HG03378 (cell line): Measurements from ENCODE around the gene ODAD4.
"Not testable (repeated sequence)": the region's sequence is repeated elsewhere in the genome, so short reads cannot be mapped to it uniquely, and the experiment has no call there.

Experiments used
- ATAC-seq: cut with Tn5 transposase; IDR thresholded peaks from one replicate; pipeline ENCODE4 v1.9.1; 2021; ENCODE audit warnings: mild to moderate bottlenecking, moderate library complexity; ENCODE audit not compliant: unreplicated experiment

The ODAD4 gene

GRCh38 chr17:41910701-41911391 is 19.6 kb upstream of the ODAD4 start:
- no peak for ATAC-seq

- no peak for ATAC-seq
Observed at GRCh38 chr17:41912925-41913324, 17.5 kb upstream of the ODAD4 start.

GRCh38 chr17:41913798-41914197 is 16.6 kb upstream of the ODAD4 start:
- ATAC-seq, result no peak

- ATAC-seq, result no peak
Observed at GRCh38 chr17:41914358-41914766, 16.1 kb upstream of the ODAD4 start.

- no peak for ATAC-seq
Observed at GRCh38 chr17:41915020-41915419, 15.4 kb upstream of the ODAD4 start.

DNA sequence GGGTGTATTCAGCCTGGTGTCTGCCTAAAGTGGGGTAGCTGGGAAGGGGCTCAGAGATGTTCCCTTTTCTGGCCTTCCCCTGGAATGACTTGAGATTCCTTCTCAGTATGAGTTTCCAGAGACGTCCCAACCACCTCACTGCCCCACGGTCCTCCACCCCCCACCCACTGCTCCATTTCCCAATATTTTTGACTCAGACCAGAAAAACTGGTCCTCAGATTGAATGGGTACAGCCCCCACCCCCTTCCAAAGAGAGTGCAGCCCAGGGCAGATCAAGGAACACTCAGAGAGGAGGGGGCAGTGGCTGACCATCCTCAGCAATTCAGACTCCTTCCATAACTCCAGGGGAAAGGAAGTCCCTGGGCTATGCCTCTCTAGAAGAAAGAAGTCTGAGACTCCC is 14.9 kb upstream of the ODAD4 start:
- ATAC-seq, result no peak

DNA sequence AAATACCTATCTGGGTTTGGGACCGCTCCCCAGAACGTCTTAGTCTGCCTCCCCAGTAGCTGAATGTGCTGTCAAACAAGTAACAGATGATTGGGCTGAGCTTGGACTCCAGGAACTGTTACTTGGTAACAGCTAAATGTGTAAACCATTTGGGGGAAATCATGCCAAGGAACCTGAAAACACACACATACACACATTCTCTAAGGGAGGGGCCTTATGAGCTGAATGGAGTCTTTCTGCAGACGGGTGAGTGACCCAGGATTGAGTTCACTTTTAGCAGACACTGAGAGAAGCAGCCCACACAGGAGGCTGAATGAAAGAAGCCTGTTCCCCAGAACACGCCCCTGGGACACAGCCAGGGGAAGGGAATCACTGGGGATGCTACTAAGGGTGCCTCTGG is 13.2 kb upstream of the ODAD4 start:
- ATAC-seq, result no peak

DNA sequence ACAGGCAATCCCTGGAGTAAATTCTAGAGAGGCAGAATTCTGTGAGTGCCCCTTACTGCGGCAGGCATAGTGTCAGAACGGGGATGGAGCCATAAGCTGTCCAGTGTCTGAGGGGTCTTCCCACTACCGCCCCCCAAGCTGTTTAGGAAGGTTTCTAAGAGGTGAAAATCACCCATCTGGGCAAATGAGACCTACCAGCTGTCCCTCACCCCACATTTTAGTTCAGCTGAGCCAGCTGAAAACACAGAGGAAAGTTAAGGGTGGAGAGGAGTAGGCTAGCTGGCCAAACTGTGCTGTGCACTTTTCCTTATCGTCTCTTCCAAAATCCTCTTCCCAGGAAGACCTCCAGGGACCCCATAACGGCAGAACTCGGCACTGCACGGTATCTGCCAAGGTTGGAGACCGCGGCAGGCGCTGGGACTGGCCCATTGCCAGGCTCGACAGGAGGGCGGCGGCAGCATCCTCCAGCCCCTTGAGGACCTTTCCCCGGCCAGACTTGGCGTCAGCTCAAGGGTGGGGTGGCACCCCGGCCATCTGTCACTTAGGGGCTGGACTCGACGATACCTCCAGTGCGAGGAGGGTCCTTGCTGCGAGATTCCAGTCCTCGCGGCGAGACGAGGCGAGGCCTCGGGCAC is 12.6 kb upstream of the ODAD4 start:
- peak; percentile 12 for ATAC-seq

DNA sequence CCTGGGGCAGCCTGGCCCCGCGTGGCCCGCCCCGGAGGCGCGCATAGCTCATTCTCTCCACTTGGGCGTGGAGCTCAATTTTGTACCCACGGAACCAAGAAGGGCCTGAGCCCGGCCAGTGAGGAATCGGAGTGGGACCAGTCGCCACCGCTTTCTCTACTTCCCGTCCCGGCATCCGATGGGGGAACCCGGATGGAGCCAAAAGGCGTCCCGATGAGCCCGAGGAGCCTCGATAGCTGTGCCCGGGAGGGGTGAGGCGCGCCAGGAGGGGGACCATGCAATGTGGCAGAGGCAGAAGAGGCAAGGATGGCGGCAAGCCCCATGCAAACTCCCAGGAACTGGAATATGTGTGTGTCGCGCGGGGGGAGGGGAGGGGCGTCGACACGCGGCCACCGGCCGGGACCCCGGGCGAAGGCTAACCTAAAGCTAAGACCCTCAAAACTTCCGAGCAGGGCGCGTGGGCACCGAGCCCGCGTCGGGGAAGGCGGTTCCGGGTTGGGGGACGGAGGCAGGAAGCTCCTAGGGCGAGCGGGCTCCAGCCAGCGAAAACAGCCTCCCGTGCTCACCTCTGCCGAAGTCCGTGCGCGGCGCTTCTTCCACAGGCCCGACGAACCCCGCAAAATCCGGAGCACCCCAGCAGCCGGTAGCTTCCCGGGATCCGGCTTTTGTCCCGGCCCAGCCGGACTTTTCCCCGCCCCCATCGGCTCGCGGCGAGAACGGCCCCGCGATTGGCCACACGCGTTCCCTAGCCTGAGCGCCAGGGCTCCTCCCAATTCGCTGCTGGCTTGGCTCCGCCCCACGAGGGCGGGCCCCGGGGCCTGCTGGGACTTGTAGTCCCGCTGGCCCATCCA is 11.9 kb upstream of the ODAD4 start, which contains the start of gene ACLY:
Gene ACLY (minus strand): TSS at position 638 of the 851 bp plus-strand sequence. CDS start 5,078 bp downstream, outside the sequence.
- peak; percentile 53 for ATAC-seq

DNA sequence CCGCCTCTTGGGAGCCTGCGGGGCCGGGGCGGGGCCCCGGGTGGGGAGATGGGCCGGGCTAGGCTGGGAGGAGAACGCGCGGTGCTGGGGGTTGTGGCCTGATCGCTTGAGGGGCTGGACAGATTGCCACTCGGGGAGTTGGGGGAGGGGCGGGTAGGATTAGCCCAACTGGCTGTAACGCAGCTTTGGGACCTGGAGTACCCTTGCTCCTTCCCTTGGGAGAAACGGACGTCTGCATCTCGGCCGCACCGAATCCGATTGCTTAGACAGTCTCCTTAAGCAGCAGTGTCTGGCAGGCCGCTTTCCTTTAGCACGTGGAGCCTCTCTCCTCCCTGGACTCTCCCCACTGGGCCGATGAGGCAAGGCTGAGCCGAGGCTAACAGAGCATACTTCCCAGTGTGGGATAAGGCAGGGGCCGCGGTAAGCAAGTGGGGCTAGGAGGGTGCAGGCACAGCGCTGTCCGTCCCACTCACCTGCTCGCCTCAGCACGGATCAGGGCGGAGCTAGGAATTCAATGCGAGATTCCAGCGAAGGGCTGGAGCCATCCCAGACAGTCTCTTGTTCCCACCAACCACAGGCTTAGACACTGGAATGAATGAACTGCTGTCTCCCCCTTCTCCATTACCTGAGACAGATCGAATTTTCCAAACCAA is 11.1 kb upstream of the ODAD4 start:
- ATAC-seq, result no peak

- no peak for ATAC-seq
Observed at GRCh38 chr17:41919840-41920579, 10.4 kb upstream of the ODAD4 start.

DNA sequence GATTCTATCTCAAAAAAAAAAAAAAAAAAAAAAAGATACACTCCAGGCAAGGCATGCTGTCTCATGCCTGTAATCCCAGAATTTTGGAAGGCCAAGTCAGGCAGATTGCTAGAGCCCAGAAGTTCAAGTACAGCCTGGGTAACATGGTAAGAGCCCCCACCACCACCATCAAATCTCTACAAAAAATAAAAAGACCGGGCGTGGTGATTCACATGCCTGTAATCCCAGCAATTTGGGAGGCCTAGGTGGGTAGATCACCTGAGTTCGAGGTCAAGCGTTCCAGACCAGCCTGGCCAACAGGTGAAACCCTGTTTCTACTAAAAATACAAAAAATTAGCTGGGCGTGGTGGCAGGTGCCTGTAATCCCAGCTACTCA is 9.8 kb upstream of the ODAD4 start:
- ATAC-seq, result no peak

- ATAC-seq, result no peak
Observed at GRCh38 chr17:41925991-41926590, 4.3 kb upstream of the ODAD4 start.

DNA sequence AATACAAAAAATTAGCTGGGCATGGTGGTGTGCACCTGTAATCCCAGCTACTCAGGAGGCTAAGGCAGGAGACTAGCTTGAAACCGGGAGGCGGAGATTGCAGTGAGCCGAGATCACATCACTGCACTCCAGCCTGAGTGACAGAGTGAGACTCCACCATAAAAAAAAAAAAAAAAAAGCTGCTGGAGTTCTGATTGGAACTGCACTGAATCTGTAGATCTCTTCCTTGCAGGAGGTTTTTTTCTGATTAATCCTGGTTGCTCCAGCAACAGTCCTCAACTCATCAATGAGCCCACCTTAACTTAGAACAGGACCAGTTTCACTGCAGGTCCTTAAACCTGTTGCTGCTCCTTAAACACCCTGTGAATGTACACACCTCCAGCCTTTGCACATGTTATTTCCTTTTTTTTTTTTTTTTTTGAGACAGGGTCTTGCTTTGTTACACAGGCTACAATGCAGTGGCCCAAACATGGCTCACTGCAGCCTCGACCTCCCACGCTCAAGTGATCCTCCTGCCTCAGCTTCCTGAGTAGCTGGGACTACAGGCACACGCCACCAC is 1.6 kb upstream of the ODAD4 start:
- no peak for ATAC-seq

- peak; percentile 20 for ATAC-seq
Observed at GRCh38 chr17:41930833-41931156, 378 bp downstream of the ODAD4 start.

GRCh38 chr17:41931715-41932114 is 1.3 kb downstream of the ODAD4 start:
- not testable (repeated sequence) for ATAC-seq

- no peak for ATAC-seq
Observed at GRCh38 chr17:41932816-41933389, 2.5 kb downstream of the ODAD4 start.

DNA sequence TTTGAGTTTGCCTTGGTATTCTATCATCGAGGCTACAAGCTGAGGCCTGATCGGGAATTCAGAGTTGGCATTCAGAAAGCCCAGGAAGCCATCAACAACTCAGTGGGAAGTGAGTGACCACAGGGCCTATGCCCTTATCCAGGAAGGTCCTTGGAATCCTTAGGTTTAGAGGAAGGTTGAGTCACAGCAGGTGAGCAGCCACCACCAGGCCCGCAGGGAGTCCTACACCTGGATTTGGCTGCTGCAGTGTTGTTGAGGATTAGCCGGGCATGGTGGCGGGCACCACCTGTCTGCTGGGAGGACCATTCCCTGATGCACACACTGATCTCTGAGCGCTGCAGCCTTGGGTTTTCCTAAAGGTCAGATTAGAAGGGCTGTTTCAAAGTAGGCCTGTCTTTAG is 5.2 kb downstream of the ODAD4 start:
- no peak for ATAC-seq
